MG63 (cell line): Measurements from ENCODE around the gene CGB5. TPM values are rescaled to one million over a fixed set of nuclear protein-coding genes. Genes with fewer than 3 reads are reported as not detected.
"Not testable (repeated sequence)": the region's sequence is repeated elsewhere in the genome, so short reads cannot be mapped to it uniquely, and the experiment has no call there.

ENCODE experiments used
- DNase-seq: peaks from one replicate; pipeline ENCODE4 v3.0.0-alpha.2; 2020
- H3K27me3 ChIP-seq: fragments of 250-450 bp; sonication (Bioruptor Pico); 2 replicates; pipeline ENCODE4 v1.5.1; 2020; ENCODE audit warnings: mild to moderate bottlenecking, moderate library complexity
- H3K36me3 ChIP-seq: fragments of 250-450 bp; sonication (Bioruptor Pico); 2 replicates; pipeline ENCODE4 v1.5.1; 2020; ENCODE audit warnings: mild to moderate bottlenecking, moderate library complexity
- H3K4me3 ChIP-seq: fragments of 250-450 bp; sonication (Bioruptor Pico); 2 replicates; pipeline ENCODE4 v1.5.1; 2020; ENCODE audit warnings: mild to moderate bottlenecking, moderate library complexity
- H3K9me3 ChIP-seq: fragments of 250-450 bp; sonication (Bioruptor Pico); 2 replicates; pipeline ENCODE4 v1.5.1; 2020; ENCODE audit warnings: mild to moderate bottlenecking, moderate library complexity
- total RNA-seq: library from RNA; depleted of rRNA; stranded (reverse); fragments of >200 nt; shearing (Covaris generic); gene quantifications from 2 replicates; pipeline ENCODE4 v1.2.3, GENCODE V29; 2014; ENCODE audit warnings: low replicate concordance

CGB5 gene
- total RNA-seq, 1 experiment from 2014 or later: not detected

DNA sequence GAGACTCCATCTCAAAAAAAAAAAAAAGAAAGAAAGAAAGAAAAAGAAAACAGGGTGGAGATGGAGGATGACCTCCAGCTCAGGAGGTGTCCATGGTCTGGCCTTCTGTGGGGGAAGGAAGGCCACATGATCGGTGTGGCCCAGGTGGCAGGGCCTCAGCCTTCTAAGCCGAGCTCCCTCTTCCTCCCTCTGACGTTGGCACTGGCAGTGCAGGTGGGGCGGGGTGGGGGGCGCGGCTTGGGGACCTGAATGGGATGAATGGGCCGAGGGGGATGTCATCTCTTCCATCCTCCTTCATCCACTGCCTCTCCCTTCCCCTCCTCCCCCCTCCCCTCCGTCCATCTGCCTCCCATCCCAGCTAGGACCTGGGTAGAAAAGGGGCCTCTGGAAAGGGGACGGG is 3.9 kb upstream of the CGB5 start:
- not testable (repeated sequence) for H3K4me3 ChIP-seq, H3K9me3 ChIP-seq, H3K36me3 ChIP-seq, H3K27me3 ChIP-seq, DNase-seq

DNA sequence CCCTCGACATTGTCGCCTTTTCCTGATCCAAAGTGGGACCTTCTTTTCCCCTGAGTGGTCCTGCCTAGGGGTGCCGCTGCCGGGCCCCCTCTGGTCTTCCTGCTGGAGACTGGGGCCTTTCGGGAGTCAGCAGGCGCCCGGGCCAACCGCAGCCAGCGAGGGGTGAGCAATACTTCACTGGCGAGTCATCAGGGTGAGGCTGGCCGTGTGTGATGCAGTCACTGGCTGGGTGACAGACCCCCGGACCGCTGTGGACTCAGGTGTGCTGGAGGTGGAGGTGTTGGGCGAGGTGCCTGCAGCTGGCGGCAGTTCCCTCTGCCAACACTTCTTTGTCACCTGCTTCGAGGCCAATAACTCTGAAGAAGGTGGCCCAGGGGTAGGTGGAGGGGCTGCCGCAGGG is 1.5 kb upstream of the CGB5 start:
- no peaks in the 10 kb centered on the region for H3K9me3 ChIP-seq
- DNase-seq: peak; percentile 43
- H3K27me3 ChIP-seq: no peaks in the 10 kb centered on the region
- H3K36me3 ChIP-seq: no peaks in the 10 kb centered on the region
- no peak overlapping the region for H3K4me3 ChIP-seq

DNA sequence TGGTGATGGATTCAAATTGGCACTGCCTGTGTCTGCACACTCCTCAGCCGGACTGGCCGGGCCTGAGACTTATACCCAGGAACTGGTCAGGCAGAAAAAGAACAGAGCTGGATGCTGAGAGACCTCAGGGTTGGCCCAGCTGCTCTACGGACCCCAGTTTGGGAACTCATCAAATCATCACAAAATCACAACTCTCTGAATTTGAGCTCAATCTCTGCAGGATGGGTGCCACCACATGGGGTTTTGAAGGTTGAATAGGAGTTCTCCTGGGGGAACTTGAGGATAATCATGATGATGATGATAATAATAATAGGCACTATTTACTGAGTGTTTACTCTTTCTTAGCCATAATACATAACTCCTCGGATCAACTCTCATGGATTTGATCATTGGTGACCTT is 982 bp upstream of the CGB5 start:
- not testable (repeated sequence) for H3K36me3 ChIP-seq, H3K27me3 ChIP-seq, H3K9me3 ChIP-seq, H3K4me3 ChIP-seq, DNase-seq

DNA sequence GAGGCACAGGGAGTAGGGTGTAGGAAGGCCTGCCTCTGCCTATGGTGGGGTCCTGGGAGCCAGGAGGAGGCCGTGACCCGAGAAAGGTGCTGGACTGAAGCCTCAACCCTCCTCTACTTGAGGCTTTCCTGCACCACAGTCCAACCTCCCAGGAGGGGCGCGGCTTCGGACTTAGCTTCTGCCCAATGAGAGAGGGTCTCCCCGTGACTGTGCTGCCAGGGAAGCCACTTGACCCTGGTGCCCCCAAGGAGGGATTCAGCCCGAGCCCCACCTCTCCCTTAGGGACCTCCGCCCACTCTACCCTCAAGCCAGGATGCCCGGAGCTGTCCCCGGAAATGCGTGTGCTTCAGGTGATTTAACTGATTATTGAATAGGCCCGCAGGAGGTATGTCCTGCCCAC is 5.4 kb downstream of the CGB5 start, which contains the start of gene CGB8:
TSS of gene CGB8 (minus strand) at position 101 of the 400 bp plus-strand sequence. CDS start 372 bp downstream, outside the sequence.
- DNase-seq, H3K27me3 ChIP-seq, H3K4me3 ChIP-seq, H3K36me3 ChIP-seq, H3K9me3 ChIP-seq: not testable (repeated sequence)

DNA sequence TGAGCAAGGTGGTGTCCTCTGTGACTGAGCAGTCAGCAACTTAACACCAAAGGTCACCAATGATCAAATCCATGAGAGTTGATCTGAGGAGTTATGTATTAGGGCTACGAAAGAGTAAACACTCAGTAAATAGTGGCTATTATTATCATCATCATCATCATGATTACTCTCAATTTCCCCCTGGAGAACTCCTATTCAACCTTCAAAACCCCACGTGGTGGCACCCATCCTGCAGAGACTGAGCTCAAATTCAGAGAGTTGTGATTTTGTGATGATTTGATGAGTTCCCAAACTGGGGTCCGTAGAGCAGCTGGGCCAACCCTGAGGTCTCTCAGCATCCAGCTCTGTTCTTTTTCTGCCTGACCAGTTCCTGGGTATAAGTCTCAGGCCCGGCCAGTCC is 6.2 kb downstream of the CGB5 start:
- not testable (repeated sequence) for H3K9me3 ChIP-seq, H3K36me3 ChIP-seq, H3K27me3 ChIP-seq, H3K4me3 ChIP-seq, DNase-seq

DNA sequence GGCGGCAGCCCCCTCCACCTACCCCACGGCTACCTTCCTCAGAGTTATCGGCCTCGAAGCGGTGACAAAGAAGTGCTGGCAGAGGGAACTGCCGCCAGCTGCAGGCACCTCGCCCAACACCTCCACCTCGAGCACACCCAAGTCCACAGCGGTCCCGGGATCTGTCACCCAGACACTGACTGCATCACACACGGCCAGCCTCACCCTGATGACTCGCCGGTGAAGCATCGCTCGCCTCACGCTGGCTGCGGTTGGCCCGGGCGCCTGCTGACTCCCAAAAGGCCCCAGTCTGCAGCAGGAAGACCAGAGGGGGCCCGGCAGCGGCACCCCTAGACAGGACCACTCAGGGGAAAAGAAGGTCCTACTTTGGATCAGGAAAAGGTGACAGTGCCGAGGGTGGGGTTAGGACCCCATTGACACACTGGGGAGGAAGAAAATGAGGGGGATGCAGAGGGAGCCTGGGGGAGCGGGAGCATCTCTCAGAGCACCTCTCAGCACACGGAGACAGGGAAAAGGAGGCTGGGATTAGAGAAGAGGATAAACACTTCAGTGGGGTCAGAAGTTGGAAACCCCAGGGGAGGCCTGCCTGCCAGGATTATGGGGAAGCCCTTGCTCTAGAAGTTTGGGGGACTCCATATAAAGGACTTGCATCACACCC is 6.9 kb downstream of the CGB5 start:
- not testable (repeated sequence) for H3K4me3 ChIP-seq, H3K36me3 ChIP-seq, H3K27me3 ChIP-seq, H3K9me3 ChIP-seq
- peak; percentile 80 for DNase-seq

DNA sequence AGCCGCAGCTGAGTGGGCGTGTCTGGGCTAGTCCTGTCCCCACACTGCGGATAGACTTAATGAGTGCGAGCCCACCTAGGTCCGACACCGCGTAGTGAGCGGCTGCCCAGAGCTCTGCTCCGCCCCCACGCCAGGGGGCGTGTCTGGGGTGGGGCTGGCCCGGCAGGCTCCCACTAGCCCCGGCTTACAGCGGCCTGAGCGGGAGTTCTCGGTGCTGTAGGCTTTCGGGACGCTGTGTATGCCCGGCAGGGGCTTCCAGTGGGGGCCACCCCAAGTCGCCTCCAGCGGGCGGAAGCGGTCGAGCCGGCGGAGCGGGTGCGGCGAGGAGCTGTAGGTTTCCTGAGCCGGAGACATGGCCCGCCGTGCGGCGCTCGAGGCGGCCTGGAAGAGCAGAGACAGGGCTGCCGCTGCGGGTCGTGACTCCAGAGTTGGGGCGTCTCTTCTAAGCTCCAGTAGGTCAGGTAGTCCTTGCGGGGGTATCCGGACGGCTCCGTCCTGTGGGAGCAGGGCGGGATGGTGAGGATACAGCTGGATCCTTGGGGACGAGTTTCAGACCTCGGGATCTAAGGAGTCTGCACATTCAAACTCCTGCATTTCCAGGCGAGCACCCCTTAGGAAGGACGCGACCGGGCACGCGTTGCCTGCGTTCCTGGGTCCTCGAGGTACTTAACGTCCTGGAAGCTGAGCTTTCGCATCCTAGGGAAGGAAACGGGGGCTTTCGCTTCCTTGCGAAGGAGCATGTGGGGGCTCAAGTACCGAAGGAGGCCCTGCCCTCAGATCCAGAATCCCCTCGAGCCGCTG is 12.7 kb downstream of the CGB5 start:
- Histone ChIP-seq H3K4me3 (peak overlapping the region; percentile 22), H3K36me3 (no peaks in the 10 kb centered on the region), H3K9me3 (no peaks in the 10 kb centered on the region), H3K27me3 (peaks cover 10% of the 10 kb centered on the region; the same call in 1 of the 2 replicates)
- DNase-seq: peak; percentile 40

DNA sequence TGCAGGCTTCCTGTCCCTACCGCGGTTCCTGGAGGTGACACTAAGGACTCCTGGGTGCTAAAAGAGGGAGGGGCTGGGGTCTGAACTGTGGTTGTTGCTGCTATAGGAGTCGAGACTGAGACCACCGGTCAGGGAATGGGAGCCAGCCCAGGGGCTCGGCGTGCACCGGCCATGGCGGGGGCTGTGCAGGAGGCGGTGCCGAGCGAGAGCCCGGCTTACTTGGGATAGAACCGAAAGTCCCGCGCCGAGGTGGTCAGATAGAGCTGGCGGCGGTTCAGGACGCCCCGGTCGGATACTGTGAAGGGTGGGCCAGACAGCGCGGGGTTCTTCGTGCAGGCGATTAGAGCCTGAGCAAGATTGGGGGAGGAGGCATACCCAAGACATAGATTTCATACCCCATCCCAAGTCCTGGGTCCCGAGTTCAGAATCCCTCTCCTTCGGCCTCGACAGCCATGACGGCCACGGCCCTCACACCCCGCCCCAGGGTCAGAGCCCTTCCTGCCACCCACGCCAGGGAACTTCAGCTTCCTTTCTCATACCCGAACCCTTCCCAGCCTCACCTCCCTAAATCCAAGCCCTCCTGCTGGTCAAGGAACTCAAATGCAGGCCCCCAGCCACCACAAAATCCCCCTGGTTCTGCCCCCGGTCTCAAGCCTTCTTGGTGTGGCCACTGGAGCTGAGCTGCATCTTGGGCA is 13.4 kb downstream of the CGB5 start:
- H3K9me3 ChIP-seq, H3K36me3 ChIP-seq, DNase-seq, H3K4me3 ChIP-seq, H3K27me3 ChIP-seq: not testable (repeated sequence)

DNA sequence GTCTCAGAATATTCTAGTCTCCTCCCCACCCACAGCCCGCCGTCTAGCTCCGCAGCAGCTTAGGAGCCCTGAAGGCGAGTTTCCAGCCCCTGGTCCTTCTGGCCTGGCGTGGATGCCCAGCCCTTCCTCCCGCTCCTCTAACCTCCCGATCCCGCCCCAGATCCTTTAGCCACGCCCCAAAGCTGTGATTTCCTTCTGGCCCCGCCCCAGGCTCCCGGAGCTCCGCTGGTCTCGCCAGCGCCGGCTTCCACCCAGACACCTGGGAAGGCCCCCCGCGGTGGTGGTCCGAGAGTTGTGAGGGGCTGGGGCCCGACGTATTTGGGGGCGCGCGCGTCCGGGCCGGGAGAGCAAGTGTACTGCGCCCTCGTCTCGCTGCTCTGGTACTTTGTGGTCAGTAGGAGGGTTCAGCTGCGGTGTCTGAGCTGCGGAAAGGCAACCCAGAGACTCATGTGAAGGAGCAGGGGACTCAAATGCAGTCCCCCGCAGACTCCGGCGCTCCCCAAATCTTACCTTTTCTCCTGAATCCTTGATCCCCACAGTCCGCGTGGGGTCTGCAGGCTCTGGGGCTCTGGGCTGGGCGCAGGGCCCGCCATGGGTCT is 14.1 kb downstream of the CGB5 start, which contains the start of gene CGB7:
TSS of gene CGB7 (minus strand) at position 114 of the 599 bp plus-strand sequence. CDS start 2,374 bp downstream, outside the sequence.
- Histone ChIP-seq H3K27me3 (peaks cover 10% of the 10 kb centered on the region; the same call in 1 of the 2 replicates), H3K9me3 (no peaks in the 10 kb centered on the region), H3K4me3 (peak within 1 kb of the TSS; percentile 22; the same call in 1 of the 2 replicates), H3K36me3 (no peaks in the 10 kb centered on the region)
- DNase-seq: peak; percentile 54

DNA sequence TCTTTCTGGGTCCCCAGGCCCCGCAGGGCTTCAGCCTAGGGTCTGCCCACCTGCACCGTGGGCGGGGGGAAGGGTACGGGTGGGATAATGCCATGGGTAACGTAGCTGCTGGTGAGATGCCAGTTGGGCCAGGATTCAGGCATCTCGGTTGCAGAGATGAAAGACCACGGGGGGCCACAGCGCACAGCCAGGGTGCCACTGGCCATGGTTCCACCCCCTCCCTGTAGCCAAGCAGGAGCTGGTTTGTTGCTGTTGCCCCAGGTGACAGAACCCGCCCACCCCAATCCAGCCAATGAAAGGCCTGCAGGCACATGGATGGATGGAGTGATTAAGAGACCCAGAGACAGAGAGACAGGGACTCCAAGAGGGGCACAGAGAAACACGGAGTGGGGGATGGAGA is 14.9 kb downstream of the CGB5 start:
- no peaks in the 10 kb centered on the region for H3K9me3 ChIP-seq
- peak; percentile 53 for DNase-seq
- H3K27me3 ChIP-seq: peaks cover 10% of the 10 kb centered on the region; the same call in 1 of the 2 replicates
- H3K36me3 ChIP-seq: no peaks in the 10 kb centered on the region
- no peak overlapping the region for H3K4me3 ChIP-seq

DNA sequence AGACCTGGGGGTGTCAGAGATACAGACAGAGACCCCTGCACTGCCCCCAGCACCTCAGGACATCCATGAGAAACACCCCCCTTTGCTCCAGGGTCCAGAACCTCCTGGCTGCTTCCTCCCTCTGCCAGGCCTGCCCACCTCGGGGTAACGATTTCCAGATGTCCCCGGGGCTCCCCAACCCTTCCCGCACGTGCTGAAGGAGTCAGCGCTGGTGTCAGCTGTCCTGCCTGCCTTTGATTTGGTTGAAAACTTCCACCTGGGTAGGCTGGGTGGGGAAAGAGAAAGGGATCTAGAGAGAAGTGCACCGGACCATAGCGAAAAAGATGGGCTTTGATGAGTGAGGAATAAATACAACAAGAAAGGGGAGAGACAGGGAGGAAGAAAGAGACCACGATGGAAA is 15.4 kb downstream of the CGB5 start:
- H3K4me3 ChIP-seq: no peak overlapping the region
- no peaks in the 10 kb centered on the region for H3K9me3 ChIP-seq
- no peak for DNase-seq
- H3K36me3 ChIP-seq: no peaks in the 10 kb centered on the region
- peaks cover 10% of the 10 kb centered on the region; the same call in 1 of the 2 replicates for H3K27me3 ChIP-seq

DNA sequence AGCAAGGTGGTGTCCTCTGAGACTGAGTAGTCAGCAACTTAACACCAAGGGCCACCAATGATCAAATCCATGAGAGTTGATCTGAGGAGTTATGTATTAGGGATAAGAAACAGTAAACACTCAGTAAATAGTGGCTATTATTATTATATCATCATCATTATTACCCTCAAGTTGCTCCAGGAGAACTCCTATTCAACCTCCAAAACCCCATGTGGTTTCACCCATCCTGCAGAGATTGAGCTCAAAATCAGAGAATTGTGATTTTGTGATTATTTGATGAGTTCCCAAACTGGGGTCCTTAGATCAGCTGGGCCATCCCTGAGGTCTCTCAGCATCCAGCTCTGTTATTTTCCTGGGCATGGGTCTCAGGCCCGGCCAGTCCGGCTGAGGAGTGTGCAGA is 17.4 kb downstream of the CGB5 start:
- Histone ChIP-seq H3K9me3 (no peaks in the 10 kb centered on the region), H3K27me3 (peaks cover 10% of the 10 kb centered on the region; the same call in 1 of the 2 replicates), H3K36me3 (no peaks in the 10 kb centered on the region), H3K4me3 (no peak overlapping the region)
- no peak for DNase-seq

DNA sequence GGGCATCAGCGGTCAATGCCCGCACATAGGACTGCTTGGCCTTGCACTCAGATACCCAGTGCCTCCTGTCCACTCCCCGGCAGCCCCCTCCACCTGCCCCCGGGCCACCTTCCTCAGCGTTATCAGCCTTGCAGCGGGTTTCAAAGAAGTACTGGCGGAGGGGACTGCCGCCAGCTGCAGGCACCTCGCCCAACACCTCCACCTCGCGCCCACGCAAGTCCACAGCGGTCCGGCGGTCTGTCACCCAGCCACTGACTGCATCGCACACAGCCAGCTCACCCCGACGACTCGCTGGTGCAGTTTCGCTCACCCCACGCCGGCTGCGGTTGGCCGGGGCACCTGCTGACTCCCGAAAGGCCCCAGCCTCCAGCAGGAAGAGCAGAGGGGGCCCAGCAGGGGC is 17.8 kb downstream of the CGB5 start:
- Histone ChIP-seq H3K4me3 (no peak overlapping the region), H3K27me3 (peaks cover 9% of the 10 kb centered on the region), H3K9me3 (no peaks in the 10 kb centered on the region), H3K36me3 (no peaks in the 10 kb centered on the region)
- no peak for DNase-seq

DNA sequence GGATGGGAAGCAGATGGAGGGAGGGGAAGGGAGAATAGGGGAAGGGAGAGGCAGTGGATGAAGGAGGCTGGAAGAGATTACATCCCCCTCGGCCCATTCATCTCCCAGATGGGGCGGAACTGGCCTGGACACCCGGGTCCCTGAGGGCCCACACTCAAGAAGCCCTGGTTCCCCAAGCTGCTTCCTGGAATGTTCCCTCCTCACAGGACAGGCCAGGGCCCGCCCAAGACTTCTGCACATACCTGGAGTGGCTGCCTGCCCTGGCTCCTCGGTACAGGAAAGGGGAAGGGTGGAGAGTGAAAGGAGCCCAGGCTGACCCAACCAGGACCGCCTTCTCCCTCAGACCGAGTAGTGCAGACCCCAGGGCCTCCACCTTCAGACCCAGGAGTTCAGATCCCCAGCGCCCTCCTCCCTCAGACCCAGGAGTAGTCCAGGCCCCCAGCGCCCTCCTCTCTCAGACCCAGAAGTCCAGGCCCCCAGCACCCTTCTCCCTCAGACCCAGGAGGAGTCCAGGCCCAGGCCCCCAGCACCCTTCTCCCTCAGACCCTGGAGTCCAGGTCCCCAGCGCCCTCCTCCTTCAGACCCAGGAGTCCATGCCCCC is 20.5 kb downstream of the CGB5 start:
- Histone ChIP-seq H3K36me3 (no peaks in the 10 kb centered on the region), H3K9me3 (no peaks in the 10 kb centered on the region), H3K27me3 (peaks cover 18% of the 10 kb centered on the region), H3K4me3 (no peak overlapping the region)
- no peak for DNase-seq

DNA sequence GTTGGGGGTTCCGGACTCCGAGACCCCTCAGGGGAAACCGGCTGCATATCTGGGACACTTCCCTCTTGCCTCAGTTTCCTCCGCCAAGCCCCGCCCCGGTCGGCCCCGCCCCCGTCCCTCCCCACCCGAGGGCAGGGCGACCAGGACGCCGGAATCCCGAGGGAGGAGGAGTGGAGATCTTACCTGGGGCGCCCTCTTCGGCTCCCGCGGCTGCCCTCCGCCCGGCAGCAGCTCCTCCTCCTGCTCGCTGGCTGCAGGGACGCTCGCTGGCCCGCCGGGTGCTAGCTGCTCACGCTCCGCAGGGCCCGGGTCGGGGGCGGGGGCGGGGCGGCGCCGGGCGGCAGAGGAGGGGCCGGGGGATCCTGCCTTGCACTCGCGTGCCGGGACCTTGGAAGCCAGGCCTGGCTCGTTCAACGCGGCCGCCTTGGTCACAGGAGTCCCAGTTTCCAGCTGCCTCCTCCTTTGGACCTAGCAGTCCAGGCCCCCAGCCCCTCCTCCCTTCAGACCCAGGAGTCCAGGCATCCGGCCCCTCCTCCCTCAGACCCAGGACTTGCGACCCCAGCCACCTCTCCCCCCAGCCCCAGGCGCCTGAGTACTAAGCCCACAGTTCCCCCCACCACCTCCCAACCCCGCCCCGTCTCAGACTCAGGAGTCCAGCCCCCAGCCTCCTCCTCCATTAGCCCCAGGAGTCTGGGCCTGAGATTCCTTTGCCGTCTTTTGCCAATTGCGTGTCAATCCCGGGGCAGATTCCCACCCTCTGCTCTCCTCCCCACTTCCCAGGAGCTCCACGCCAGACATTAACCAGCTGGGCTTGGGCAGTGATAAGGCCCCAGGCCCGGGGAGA is 21.3 kb downstream of the CGB5 start, which contains the start of gene NTF4:
TSS of gene NTF4 (minus strand) at position 51 of the 844 bp plus-strand sequence. CDS start 2,821 bp downstream, outside the sequence.
- H3K9me3 ChIP-seq: no peaks in the 10 kb centered on the region
- no peak within 1 kb of the TSS for H3K4me3 ChIP-seq
- peaks cover 20% of the 10 kb centered on the region for H3K27me3 ChIP-seq
- no peak for DNase-seq
- H3K36me3 ChIP-seq: no peaks in the 10 kb centered on the region
